IPS DF 4.7 (cell line): ENCODE measurements around the gene ZSCAN18.
"Not testable (repeated sequence)": the region's sequence is repeated elsewhere in the genome, so short reads cannot be mapped to it uniquely, and the experiment has no call there.

Experiments
- DNase-seq: peaks from one replicate; pipeline ENCODE4 v3.0.0-alpha.2; 2013; ENCODE audit warnings: low spot score; ENCODE audit errors: extremely low read depth

The ZSCAN18 gene, protein sequence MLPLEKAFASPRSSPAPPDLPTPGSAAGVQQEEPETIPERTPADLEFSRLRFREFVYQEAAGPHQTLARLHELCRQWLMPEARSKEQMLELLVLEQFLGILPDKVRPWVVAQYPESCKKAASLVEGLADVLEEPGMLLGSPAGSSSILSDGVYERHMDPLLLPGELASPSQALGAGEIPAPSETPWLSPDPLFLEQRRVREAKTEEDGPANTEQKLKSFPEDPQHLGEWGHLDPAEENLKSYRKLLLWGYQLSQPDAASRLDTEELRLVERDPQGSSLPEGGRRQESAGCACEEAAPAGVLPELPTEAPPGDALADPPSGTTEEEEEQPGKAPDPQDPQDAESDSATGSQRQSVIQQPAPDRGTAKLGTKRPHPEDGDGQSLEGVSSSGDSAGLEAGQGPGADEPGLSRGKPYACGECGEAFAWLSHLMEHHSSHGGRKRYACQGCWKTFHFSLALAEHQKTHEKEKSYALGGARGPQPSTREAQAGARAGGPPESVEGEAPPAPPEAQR

DNA sequence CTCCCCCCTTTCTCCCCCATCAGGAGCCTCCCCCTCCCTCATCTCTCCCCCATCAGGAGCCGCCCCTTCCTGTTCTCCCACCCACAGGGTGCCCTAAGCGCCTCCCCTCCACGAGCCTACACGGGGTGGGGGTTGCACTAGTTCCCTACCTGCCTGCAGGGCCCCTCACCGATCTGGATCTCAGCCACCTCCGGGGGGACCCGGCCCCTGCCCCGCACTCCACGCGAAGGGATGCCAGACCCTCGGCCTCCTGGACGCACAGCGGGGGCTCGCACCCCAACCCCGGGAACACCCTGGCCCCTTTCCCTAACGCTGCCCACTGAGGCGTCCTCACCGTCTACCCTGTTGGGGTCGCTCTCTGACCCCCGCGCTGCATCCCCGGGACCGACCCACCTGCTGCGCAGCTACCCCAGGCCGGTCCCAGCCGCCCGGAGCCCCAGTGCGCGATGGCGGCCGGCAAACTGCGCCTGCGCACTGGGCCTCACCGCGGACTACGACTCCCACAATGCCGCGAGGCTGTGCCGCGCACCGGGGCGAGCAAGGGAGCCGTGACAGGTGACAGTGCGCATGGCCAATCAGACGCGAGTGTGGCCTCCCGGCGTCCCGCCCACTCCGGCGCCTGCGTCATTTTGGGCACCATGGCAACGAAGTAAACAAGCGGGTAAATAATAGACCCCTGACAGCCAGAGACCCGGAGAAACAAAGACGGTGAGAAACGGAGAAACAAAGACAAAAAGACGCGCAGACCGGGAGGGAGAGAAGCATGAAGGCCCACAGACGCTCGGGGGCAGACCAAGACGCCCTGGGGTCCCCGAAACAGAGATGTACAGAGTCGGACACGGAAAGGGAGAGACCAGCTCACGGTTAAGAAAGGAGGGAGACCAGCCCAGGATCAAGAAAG is at the start of gene ZSCAN18:
TSS of gene ZSCAN18 (minus strand) at position 451 of the 901 bp plus-strand sequence. CDS start 7,964 bp downstream, outside the sequence.
- DNase-seq = peak; percentile 76

DNA sequence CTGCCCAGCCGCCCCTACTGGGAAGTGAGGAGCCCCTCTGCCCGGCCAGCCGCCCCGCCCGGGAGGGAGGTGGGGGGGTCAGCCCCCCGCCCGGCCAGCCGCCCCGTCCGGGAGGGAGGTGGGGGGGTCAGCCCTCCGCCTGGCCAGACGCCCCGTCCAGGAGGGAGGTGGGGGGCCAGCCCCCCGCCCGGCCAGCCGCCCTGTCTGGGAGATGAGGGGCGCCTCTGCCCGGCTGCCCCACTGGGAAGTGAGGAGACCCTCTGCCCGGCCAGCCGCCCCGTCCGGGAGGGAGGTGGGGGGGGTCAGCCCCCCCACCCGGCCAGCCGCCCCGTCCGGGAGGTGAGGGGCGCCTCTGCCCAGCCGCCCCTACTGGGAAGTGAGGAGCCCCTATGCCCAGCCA is 49.4 kb upstream of the ZSCAN18 start:
- DNase-seq = not testable (repeated sequence)

DNA sequence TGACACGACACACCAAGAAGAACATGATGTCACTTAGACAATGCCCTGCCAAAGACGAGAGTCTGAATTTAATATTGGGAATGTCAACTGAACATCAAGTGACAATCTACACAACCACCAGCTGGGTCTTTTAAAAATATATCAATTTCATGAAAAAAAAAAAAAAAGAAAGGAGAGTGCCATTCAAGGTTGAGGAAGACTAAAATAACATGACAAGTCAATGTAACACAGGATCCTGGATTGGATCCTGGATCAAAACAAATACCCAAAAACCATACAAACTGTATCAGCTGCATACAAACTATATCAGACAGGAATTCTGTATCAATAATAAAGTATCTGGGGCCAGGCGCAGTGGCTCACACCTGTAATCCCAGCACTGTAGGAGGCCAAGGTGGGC is 47.8 kb upstream of the ZSCAN18 start:
- DNase-seq = no peak

DNA sequence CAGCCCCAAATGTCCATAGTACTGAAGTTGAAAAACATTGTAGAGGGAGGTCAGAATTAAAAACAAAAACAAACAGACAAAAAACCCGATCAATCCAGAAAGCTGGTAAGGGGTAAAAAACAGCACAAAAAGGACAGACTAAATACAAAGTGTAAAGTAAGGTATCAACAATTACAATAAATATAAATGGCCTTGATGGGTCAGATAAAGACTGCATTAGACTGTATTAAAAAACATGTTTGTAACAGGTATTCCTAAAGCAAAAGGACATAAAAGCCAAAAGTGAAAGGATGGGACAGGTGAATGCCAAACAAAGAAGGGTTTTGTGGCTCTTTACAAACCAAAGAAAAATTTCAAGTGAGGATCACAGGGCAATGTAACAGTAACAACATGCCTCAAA is 36.2 kb upstream of the ZSCAN18 start:
- no peak for DNase-seq

DNA sequence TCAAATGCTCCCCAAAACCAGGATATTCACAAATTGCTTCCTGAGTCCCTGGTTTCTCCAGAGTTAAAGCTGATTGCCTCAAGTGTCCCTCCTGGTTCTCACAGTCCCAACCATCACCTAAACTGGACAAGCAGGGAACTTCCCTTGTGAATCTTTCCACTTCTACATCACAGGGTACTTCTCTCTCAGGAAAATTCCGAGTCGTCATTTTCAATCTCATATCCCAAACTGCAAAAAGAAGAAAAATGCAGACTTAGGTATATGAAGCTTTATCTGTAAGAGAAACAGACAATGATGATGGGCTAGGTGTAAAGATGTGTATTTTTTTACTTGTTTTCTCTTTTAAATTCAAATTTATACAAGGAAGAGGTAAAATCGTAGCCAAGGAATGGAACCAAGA is 31.3 kb upstream of the ZSCAN18 start:
- DNase-seq = no peak

DNA sequence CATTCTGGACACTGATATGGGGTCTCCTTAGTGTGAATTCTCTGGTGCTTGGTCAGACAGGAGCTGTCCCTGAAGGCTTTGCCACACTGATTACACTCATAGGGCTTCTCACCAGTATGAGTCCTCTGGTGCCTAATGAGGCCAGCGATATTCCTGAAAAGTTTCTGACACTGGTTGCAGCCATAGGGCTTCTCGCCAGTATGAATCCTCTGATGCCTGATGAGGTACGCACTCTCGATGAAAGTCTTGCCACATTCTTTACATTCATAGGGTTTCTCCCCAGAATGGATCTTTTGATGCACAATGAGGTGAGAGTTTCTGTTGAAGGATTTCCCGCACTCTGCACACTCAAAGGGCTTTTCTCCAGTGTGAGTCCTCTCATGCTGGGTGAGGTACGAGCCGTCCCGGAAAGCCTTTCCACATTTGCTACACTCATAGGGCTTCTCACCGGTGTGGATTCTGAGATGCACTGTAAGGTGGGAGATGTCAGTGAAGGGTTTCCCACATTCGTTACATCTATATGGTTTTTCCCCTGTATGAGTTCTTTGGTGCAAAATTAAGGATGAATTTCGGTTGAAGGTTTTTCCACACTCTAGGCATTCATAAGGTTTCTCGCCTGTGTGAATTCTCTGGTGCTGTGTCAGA is 30.1 kb upstream of the ZSCAN18 start:
- no peak for DNase-seq

DNA sequence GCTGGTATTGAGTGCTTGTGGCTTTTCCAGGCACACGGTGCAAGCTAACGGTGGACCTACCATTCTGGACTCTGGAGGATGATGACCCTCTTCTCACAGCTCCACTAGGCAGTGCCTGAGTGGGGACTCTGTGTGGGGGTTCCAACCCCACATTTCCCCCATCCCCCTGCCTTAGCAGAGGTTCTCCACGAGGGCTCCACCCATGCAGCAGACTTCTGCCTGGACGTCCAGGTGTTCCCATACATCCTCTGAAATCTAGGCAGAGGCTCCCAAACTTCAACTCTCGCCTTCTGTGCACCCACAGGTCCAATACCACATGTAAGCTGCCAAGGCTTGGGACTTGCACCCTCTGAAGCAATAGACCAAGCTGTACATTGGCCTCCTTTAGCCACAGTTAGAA is 25.3 kb upstream of the ZSCAN18 start:
- no peak for DNase-seq

DNA sequence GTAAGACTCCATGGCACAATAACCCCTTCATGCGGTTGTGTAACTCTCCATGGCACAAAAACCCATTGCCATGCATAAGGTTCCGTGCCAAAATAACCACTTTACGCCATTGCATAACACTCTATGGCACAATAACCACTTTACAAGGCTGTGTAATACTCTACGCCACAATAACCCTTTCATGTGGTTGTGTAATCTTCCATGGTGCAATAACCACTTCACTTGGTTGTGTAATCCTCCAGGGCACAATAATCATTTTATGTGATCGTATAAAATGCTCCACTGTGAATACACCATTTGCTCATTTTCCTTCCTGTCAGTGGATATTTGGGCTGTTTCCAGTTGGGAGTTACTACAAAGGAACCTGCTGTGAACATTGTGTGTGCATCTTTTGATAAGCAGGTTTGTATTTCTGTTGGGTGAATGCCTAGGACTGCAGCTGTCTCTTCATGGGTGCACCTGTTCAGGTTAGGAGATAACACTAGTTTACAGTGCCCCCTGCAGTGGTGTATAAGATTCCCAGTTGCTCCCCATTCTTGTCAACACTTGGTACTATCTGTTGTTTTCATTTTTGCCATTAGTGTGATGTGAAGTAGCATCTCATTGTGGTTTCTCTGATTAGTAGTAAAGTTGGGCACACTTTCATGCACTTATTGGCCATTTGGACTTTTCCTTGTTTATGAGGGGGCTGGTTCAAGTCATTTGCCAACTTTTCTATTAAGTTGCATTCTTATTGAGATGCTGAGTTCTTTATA is 21.1 kb upstream of the ZSCAN18 start:
- DNase-seq = no peak

DNA sequence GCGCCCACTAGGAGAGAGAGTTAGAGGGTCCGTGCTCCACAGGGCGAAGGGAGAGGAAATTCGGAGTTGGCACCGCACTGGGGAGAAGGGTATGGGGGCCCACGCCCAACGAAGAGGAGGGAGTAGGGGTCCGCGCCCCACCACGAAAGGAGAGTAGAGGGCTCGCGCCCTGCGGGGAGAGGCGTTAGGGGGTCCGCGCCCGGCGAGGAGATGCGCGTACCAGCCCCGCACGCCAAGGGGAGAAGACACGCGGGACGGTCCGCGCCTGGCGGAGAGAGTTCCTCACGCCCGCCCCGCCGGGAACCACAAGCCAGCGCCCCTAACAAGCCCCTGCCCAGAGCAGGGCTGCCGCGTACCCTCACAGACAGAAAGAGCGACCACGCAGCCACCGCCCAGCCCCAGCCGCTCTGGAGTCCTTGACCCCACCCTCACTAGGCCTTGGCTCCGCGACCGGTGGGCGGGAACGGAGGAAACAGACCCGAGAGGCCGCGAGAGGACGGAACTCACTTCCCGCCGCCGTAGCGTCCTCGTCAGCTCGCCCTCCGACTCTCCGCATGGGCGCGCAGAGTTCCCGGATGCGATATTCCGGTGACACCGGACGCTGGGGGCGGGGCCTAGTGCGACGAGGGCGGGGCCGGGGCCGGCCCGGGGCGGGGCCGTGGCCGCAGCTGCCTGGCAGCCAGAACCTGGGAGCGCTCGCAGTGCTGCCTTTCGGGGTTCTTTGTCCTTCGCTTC is 20.0 kb upstream of the ZSCAN18 start:
- no peak for DNase-seq

DNA sequence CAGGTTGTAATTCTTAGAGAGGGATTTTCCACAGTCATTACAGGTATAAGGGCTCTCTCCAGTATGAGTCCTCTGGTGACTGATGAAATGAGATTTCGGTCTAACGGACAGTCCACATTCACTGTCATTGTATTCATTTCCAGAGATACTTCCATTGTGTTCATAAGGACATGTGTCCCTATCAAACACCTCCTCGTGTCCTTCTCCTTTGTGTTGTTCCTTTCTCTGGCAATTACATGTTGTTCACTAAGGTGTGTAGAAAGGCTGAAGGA is 10.5 kb upstream of the ZSCAN18 start:
- no peak for DNase-seq

DNA sequence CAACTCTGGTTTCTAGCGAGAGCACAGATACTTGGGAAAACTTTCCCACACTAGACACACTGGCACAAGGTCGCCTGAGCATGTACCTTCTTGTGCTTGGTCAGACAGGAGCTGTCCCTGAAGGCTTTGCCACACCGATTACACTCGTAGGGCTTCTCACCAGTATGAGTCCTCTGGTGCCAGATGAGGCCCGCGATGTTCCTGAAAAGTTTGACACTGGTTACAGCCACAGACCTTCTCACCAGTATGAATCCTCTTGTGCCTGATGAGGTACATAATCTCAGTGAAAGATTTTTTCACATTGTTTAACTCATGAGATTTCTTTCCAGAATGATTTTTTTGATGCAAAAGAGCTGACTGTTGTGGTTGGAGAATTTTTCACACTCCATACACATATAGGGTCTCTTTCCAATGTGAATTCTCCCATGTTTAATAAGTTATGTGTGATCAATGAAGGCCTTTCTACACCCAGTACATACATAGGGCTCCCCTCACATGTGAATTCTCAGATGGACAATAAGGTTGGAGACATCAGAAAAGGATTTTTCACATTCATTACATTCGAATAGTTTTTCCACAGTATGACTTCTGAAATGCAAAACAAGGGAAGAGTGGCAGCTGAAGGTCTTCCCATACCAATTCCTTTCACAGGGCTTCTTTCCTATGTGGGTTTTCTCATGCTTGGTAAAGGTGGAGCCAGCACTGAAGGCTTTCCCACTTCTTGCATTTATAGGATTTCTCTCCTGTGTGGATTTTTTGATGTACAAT is 9.9 kb upstream of the ZSCAN18 start:
- no peak for DNase-seq

DNA sequence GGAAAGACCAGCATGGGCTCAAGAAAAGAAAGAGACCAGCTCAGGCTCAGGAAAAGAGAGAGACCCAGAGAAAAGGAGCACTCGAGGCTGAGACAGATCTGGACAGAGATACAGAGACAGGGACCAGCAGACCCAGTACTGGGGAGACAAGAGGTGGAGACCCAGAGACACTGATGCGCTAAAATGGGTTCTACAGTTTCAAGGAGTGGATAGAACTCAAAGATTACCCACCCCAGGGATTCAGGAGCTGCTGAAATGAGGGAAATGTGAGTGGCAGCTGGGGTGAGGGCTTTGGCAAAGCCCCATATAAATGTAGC is 609 bp upstream of the ZSCAN18 start:
- no peak for DNase-seq

DNA sequence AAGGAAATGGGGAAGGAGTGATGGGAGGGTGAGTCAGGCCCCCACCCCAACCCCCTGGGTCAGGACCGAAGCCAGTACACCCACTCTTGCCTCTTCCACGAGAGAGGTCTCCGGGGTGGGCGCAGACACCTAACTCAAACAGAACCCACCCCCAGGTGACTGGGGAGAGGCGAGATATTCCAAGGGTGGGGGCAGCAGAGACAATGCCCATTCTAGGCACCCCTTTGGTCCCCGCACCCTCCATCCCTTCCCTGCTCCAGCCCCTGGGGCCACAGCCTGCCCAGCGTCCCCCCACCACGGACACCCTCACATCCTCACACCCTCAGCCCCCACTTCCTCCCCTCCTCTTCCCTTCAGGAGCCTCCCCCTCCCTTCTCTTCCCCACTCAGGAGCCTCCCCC is 682 bp downstream of the ZSCAN18 start:
- DNase-seq = no peak

DNA sequence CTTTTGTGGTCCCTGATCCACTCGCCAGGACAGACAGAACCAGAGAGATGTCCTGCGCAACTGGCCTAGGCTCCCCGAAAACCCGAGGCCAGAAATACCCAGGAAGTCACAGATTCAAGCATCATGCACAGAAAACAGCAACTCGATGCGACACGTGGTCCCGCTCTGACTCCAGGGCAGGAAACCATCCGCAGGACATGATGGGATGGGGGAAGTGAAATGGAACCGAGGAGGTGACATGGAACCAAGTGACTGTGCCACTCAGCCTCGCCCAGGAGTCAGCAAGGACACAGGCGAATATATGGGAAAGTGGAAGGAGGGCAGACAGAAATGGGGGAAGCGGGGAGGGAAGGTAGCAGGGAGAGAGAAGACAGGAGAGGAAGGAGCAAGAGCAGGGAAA is 1.1 kb downstream of the ZSCAN18 start:
- no peak for DNase-seq

DNA sequence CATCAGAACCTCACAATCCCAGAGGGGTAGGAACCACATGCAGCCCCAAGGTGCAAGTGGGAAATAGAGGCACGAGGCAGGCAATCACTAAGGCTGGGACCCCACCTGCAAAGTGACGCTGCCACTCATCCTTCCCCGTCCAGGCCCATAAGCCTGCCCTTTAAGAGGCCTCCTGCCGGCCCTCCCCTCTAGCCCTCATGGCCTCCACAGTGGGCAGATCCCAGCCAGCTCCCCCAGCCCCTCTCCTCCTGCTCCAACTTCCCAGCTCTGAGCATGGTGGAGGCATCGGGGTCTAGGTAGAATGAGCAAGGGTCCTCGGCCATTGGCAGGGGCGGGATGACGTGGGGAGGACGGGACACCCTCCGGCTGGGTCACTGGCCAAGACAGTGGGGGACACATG is 2.7 kb downstream of the ZSCAN18 start:
- no peak for DNase-seq

DNA sequence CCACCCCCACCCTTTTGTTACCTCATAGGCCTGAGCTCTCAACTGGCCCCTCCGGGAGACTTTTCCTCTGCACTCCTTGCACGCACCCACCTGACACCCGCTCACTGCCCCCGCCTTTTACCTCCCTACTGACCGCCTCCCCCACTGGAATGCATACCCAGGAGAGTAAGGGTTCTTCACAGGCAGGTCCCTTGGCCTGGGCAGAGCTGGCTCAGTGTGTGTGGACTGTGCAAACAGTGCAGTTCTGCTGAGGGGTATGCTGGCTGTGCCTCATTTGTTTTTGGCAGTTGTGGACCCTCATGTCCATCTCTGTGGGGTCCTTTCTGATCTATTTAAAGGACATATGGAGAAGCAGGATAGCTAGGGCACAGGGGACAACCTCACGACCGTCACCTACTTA is 5.0 kb downstream of the ZSCAN18 start:
- DNase-seq = no peak

DNA sequence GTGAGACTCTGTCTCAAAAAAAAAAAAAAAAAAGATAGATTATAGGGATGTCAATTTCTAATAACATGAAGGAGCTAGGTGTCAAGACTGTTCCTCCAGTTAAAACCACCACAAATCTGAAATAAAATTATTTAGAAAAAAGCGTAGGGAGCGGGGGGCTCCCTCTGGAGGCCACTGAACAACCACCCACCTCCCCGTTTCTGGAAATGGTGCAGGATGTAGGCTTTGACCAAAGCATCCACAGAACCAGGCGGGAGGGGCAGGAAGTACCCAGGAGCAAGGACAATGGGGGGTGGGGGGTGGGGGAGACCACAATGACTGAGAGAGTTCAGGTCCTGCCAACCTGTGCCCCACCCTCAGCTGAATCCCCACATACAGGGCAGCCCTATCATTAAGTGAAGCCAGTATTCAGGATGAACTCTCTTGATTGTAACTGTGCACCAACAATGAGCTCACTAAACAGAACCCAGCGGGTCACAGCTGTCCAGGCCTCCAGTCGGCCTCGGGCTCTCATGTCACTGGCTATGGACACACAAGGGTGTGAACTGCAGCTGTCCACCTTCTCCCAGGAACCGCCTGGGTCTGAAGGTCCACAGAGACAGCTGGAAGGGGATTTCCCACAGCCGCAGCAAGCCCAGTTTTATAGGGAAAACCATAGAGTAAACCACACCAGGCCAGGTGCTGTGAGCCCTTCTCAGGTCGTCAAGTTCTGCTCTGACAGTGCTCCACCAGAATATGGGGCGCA is 6.6 kb downstream of the ZSCAN18 start:
- no peak for DNase-seq

DNA sequence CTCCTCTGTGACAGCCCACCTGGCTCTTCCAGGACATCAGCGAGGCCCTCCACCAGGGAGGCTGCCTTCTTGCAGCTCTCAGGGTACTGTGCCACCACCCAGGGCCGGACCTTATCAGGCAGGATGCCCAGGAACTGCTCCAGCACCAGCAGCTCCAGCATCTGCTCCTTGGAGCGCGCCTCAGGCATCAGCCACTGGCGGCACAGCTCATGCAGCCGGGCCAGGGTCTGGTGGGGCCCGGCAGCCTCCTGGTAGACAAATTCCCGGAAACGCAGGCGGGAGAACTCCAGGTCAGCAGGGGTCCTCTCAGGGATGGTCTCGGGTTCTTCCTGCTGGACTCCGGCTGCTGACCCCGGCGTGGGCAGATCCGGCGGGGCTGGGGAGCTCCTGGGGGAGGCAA is 8.2 kb downstream of the ZSCAN18 start:
- no peak for DNase-seq

DNA sequence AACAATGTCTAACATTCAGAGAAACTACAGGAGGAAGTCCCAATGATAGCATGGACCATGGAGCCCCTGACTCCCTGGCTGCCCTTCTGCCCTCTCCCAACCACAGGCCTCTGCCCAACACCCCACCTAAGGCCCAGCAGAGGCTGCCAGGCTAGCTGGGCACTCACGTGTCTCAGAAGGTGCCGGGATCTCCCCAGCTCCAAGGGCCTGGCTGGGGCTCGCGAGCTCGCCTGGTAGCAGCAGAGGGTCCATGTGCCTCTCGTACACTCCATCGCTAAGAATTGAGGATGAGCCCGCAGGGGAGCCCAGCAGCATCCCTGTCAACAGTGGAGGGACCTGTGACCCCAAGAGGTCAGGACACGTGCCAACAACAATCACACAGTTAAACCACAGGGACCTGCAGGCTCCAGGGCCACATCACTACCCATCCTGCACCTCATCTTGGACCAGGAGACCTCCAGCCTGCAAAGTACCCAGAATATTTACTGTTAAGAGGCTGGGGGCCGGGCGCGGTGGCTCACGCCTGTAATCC is 9.4 kb downstream of the ZSCAN18 start:
- no peak for DNase-seq
